Body of pancreas (tissue), 4 donors: ENCODE measurements around the gene CAMK1D. TPM values are rescaled to one million over a fixed set of nuclear protein-coding genes. Genes with fewer than 3 reads are reported as not detected.

Source experiments
- ATAC-seq: fragments of 150-250 bp; one replicate; pipeline ENCODE4 v1.9.1; 2016
- DNase-seq, 4 donors: peaks; one replicate each; pipeline ENCODE4 v3.0.0-alpha.2; 2019
- H3K27ac ChIP-seq, 4 donors: fragments of 200-600 bp; sonication (generic); 1 replicate in 3 of 4; 2 replicates in 1 of 4; pipeline versions ENCODE4 v1.5.1 to v1.6.1; 2016 to 2019; ENCODE audit warnings: mild to moderate bottlenecking in 1 of 4, mixed read lengths in 1 of 4, moderate library complexity in 1 of 4
- H3K27me3 ChIP-seq, 2 donors: fragments of 200-600 bp; sonication (generic); one replicate each; pipeline ENCODE4 v1.6.0; 2016; ENCODE audit warnings: mild to moderate bottlenecking in 1 of 2
- H3K36me3 ChIP-seq, 2 donors: fragments of 200-600 bp; sonication (generic); replicated peaks in 1 of 2; 2 replicates each; pipeline ENCODE4 v1.5.1; 2016; ENCODE audit warnings: low read depth in 2 of 2; ENCODE audit not compliant: insufficient read depth in 1 of 2
- H3K4me1 ChIP-seq: fragments of 200-600 bp; sonication (generic); one replicate; pipeline ENCODE4 v1.6.0; 2016
- H3K4me3 ChIP-seq, 2 donors: fragments of 200-600 bp; sonication (generic); 1 replicate in 1 of 2; 2 replicates in 1 of 2; pipeline ENCODE4 v1.5.1; 2016 to 2019
- H3K9me3 ChIP-seq, 3 donors: fragments of 200-600 bp; sonication (generic); 1 replicate in 2 of 3; 2 replicates in 1 of 3; pipeline ENCODE4 v1.5.1; 2016
- CTCF ChIP-seq, 7 experiments: fragments of 450-650 bp in 4 of 7; fragments of 200-600 bp in 3 of 7; sonication (generic) in 3 of 7; IDR thresholded peaks; one replicate each; pipeline ENCODE4 v1.5.1; 2016 to 2019; ENCODE audit warnings: antibody characterized with exemption in 7 of 7
- POLR2A ChIP-seq, 3 donors: fragments of 450-650 bp; IDR thresholded peaks; one replicate each; pipeline ENCODE4 v1.6.1; 2016; ENCODE audit warnings: antibody characterized with exemption in 3 of 3, mild to moderate bottlenecking in 2 of 3
- WGBS, 2 donors: methylation state at CpG; one replicate each; pipeline ENCODE4 v1.1.5; 2017; 5-methylcytosine and 5-hydroxymethylcytosine counted together
- intact Hi-C: fragments of 100-400 bp; cut with DNase I; formaldehyde crosslinking; loops from one replicate; pipeline ENCODE4 v1.15.1; 2023
- total RNA-seq, 2 donors: library from RNA; depleted of rRNA; stranded (reverse); fragments of >200 nt; gene quantifications; one replicate each; pipeline ENCODE4 v1.1.0, GENCODE V29; 2016

Gene CAMK1D
- total RNA-seq, 2 donors from 2014 or later, result 12.5 to 14.2 TPM

GRCh38 chr10:12314836-12315235 lies 34.5 kb upstream of the CAMK1D start:
- DNase-seq (no peak), ATAC-seq (no peak)
- Histone ChIP-seq H3K4me3 (no peak overlapping the region), H3K9me3 (no peaks in the 10 kb centered on the region), H3K4me1 (no peaks in the 10 kb centered on the region), H3K27me3 (no peaks in the 10 kb centered on the region), H3K27ac (no peak overlapping the region), H3K36me3 (no peaks in the 10 kb centered on the region)
- 74 to 88% methylated on average over 6 of the region's 6 CpGs for WGBS, 2 donors
- no peak for TF ChIP-seq POLR2A (IDR thresholded peaks at IDR 0.05)
- TF ChIP-seq CTCF (IDR thresholded peaks at IDR 0.05), result no peak
- intact Hi-C loops, result no loop called here

- intact Hi-C loops, result no loop called here
- WGBS, 2 donors, result 75 to 92% methylated on average over 1 of the region's 1 CpG
- H3K27me3 ChIP-seq, result no peaks in the 10 kb centered on the region
- ATAC-seq (no peak), DNase-seq (no peak)
- no peak overlapping the region for H3K27ac ChIP-seq
- H3K4me1 ChIP-seq, result no peaks in the 10 kb centered on the region
- H3K4me3 ChIP-seq, result no peak overlapping the region
- TF ChIP-seq POLR2A (IDR thresholded peaks at IDR 0.05), result no peak
- no peaks in the 10 kb centered on the region for H3K9me3 ChIP-seq
- H3K36me3 ChIP-seq, result no peaks in the 10 kb centered on the region
These were observed 30.3 kb upstream of the CAMK1D start for GRCh38 chr10:12319076-12319475.

- no peaks in the 10 kb centered on the region for H3K4me1 ChIP-seq
- intact Hi-C loops, result no loop called here
- no peak for TF ChIP-seq POLR2A (IDR thresholded peaks at IDR 0.05)
- TF ChIP-seq CTCF (IDR thresholded peaks at IDR 0.05), result no peak
- H3K27ac ChIP-seq, result no peak overlapping the region
- WGBS, 2 donors, result 86 to 98% methylated on average over 4 of the region's 4 CpGs
- H3K36me3 ChIP-seq, result no peaks in the 10 kb centered on the region
- ATAC-seq (no peak), DNase-seq (no peak)
- no peak overlapping the region for H3K4me3 ChIP-seq
- H3K27me3 ChIP-seq, result no peaks in the 10 kb centered on the region
- no peaks in the 10 kb centered on the region for H3K9me3 ChIP-seq
These were observed 28.5 kb upstream of the CAMK1D start for GRCh38 chr10:12320892-12321291.

DNA sequence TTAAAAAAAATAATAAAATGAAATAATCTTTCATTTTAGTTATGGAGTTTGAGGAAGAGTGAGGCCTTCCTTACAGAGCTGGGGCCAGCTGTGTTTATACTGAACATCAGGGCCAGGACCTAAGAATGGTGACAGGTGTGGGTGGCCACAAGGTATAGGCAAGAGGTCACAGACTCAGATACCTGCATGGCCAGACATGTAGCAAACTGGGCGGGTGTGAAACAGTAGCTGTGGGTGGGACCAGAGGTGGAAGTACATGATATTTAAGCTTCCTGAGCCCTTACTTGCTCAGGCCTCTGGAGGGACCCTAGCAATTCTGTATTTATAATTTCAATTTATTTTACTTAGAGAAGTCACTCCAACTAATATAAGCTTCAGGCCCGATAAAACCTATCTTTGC lies 27.7 kb upstream of the CAMK1D start:
- 85 to 94% methylated on average over 2 of the region's 2 CpGs for WGBS, 2 donors
- Histone ChIP-seq H3K9me3 (no peaks in the 10 kb centered on the region), H3K4me1 (no peaks in the 10 kb centered on the region), H3K36me3 (no peaks in the 10 kb centered on the region), H3K27me3 (no peaks in the 10 kb centered on the region), H3K4me3 (no peak overlapping the region), H3K27ac (no peak overlapping the region)
- DNase-seq, result no peak
- no peak for TF ChIP-seq POLR2A (IDR thresholded peaks at IDR 0.05)
- no peak for TF ChIP-seq CTCF (IDR thresholded peaks at IDR 0.05)
- ATAC-seq, result no peak
- intact Hi-C loops, result no loop called here

DNA sequence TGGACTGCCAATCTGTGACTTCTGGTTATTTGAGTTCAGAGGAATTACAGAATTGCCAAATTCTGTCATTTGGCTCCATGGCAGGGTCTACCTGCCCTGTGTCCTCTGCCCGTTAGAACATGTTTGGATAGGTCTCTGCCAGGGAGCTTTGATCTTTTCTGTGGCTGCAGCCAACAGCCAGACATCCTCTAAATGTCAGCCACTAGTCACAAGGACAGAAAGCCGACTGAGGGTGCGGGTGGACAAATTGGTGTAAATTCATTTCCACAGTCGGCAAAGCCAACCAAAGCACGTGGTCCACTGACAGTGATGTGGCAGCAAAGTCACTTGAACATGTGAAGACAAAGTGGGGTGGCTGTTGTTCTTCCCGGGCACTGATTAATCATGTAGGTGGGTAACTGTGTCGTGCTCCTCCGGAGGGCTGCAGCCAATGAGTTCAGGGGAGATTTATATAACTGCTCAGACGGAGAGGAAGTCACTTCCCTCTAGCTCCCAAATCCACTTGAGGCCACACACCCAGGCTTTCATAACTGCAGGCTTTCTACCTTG lies 26.7 kb upstream of the CAMK1D start:
- Histone ChIP-seq H3K27ac (no peak overlapping the region), H3K27me3 (no peaks in the 10 kb centered on the region), H3K9me3 (no peaks in the 10 kb centered on the region), H3K36me3 (no peaks in the 10 kb centered on the region), H3K4me3 (no peak overlapping the region), H3K4me1 (no peaks in the 10 kb centered on the region)
- TF ChIP-seq POLR2A (IDR thresholded peaks at IDR 0.05) (no peak), CTCF (IDR thresholded peaks at IDR 0.05) (no peak)
- DNase-seq (no peak), ATAC-seq (no peak)
- intact Hi-C loops, result no loop called here
- WGBS, 2 donors, result 58 to 81% methylated on average over 2 to 9 of the region's 9 CpGs
